Measurements from ENCODE around the gene DPP6. TPM values are rescaled to one million over a fixed set of nuclear protein-coding genes. Genes with fewer than 3 reads are reported as not detected.
A peak's percentile ranks its signal among the peaks of the same experiment; 100 is the strongest.

Gene DPP6
- total and polyA plus RNA-seq, 9 of the 15 experiments (the other 6 are each of a cell fraction or from before 2014, with no cell fraction given), result not detected

GRCh38 chr7:154857240-154857639, 805.0 kb downstream of the DPP6 start:
- no peak overlapping the region for H2AFZ ChIP-seq (ENCODE audit: low read depth, low read length)
- POLR2A ChIA-PET, result interaction anchor here (1.0 kb wide), 1 partner anchor 15 kb away, joined by 4 read pairs; no protein-coding TSS in a partner anchor
- WGBS (ENCODE audit: insufficient coverage, low coverage, missing lambda C conversion rate), result 0% methylated on average over 3 of the region's 3 CpGs
- CTCF ChIA-PET (ENCODE audit: low intra/inter-chr PET ratio), result no interaction called here
- H4K20me1 ChIP-seq (replicated peaks; ENCODE audit: control insufficient read depth, insufficient read depth, low read length), result peaks cover 8% of the 10 kb centered on the region; the same call in 1 of the 2 replicates
- DNase-seq (ENCODE audit: extremely low read depth in 1 of 4, low spot score in 3 of 4) (no peak), ATAC-seq (no peak), FAIRE-seq (no peak)
- BruUV-seq (replicated peaks), result no TSS peak
- no peak for TF ChIP-seq ZNF121 (CRISPR knock-in tag; conservative IDR thresholded peaks at IDR 0.05)
- no peaks in the 10 kb centered on the region for H3K36me3 ChIP-seq (ENCODE audit: control insufficient read depth, insufficient read depth, low read length)
- intact Hi-C loops (cut with micrococcal nuclease) (no loop called here), in situ Hi-C loops (cut with MboI) (no loop called here)
- no peak overlapping the region for H3K4me2 ChIP-seq (ENCODE audit: insufficient read depth, low read length)
- peaks cover 0 to 6% of the 10 kb centered on the region in 2 experiments; a peak in 2 of 5 replicates for H3K4me1 ChIP-seq (replicated peaks in 1 of 2; ENCODE audit: control insufficient read depth in 2 of 2, insufficient read depth in 2 of 2, low read length in 2 of 2)
- H3K9ac ChIP-seq (ENCODE audit: insufficient read depth in 1 of 2, low read depth in 2 of 2, low read length in 2 of 2), result no peak overlapping the region
- H3K79me2 ChIP-seq (ENCODE audit: control insufficient read depth, insufficient read depth, low read length), result no peaks in the 10 kb centered on the region
- H3K9me3 ChIP-seq (replicated peaks; ENCODE audit: control insufficient read depth, insufficient read depth, low read depth, low read length), result no peaks in the 10 kb centered on the region
- H3K9me1 ChIP-seq (ENCODE audit: control insufficient read depth, insufficient read depth, low read length), result peaks cover 4% of the 10 kb centered on the region
- H3K4me3 ChIP-seq, result no peak overlapping the region
- no peak overlapping the region for H3K27ac ChIP-seq (ENCODE audit: extremely low read depth, low read depth, low read length)
- peaks cover 62 to 73% of the 10 kb centered on the region in 2 experiments for H3K27me3 ChIP-seq (ENCODE audit: control insufficient read depth in 2 of 2, insufficient read depth in 2 of 2, low read length in 2 of 2)

DNA sequence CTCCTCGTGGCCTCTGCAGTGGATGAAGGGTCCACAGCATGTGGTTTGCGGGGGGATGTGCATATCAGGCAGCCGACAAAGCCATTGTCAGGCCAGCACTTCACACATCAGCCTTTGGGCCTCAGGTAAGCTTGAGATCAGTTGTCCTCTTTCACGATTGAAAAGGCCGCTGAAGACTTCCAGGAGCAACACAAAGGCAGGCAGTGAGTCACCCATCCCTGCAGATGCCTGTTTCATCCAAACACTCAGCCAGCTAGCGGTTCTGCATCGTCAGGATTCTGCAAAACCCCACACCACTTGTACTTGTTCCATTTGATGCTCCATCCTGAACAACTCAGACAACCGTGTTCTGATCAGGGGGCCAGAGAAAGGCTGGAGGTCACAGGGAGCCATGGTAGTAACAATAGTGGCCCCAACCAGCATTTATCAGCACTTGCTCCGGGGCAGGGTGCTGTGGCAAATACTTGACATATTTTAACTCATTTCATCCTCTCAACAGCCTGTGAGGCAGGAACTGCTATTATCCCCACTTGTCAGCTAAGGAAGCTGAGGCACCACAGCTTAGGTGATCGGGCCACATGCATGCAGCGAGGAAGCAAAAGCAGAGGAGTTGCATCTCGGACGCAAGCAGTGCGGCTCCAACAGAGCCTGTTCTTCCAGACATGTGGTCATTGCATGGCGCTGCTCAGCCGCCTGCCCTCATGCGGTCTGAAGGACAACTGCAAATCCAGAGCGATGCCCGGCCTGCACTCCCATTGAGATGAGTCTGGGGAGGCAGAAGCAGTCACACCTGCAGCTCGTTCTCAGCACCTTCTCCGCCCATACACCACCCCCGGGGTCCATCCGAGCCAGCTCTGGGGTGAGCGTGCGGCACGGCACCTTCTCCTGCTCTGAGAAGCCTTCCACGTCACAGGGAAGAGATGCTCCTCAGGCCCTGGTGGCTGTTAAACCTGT, 805.8 kb downstream of the DPP6 start:
- H3K4me1 ChIP-seq (replicated peaks in 1 of 2; ENCODE audit: control insufficient read depth in 2 of 2, insufficient read depth in 2 of 2, low read length in 2 of 2), result peaks cover 0 to 6% of the 10 kb centered on the region in 2 experiments; a peak in 2 of 5 replicates
- no peaks in the 10 kb centered on the region for H3K9me3 ChIP-seq (replicated peaks; ENCODE audit: control insufficient read depth, insufficient read depth, low read depth, low read length)
- H3K27me3 ChIP-seq (ENCODE audit: control insufficient read depth in 2 of 2, insufficient read depth in 2 of 2, low read length in 2 of 2), result peaks cover 62 to 79% of the 10 kb centered on the region in 2 experiments
- H3K79me2 ChIP-seq (ENCODE audit: control insufficient read depth, insufficient read depth, low read length), result no peaks in the 10 kb centered on the region
- DNase-seq (ENCODE audit: extremely low read depth in 1 of 4, low spot score in 3 of 4) (peak in 2 of 4 experiments; percentile 47 to 52), ATAC-seq (peak; percentile 88), FAIRE-seq (peak; percentile 70)
- BruUV-seq (replicated peaks), result no TSS peak
- intact Hi-C loops (cut with micrococcal nuclease), result no loop called here
- in situ Hi-C loops (cut with MboI), result no loop called here
- ChIA-PET POLR2A (interaction anchor here (0.6 to 1.0 kb wide), 3 partner anchors 13 to 46 kb away, joined by 3 to 4 read pairs (median 3); no protein-coding TSS in a partner anchor), CTCF (ENCODE audit: low intra/inter-chr PET ratio) (no interaction called here)
- peaks cover 8% of the 10 kb centered on the region; the same call in 1 of the 2 replicates for H4K20me1 ChIP-seq (replicated peaks; ENCODE audit: control insufficient read depth, insufficient read depth, low read length)
- no peak overlapping the region for H3K27ac ChIP-seq (ENCODE audit: extremely low read depth, low read depth, low read length)
- peaks cover 4% of the 10 kb centered on the region for H3K9me1 ChIP-seq (ENCODE audit: control insufficient read depth, insufficient read depth, low read length)
- H3K36me3 ChIP-seq (ENCODE audit: control insufficient read depth, insufficient read depth, low read length), result no peaks in the 10 kb centered on the region
- no peak overlapping the region for H2AFZ ChIP-seq (ENCODE audit: low read depth, low read length)
- H3K9ac ChIP-seq (ENCODE audit: insufficient read depth in 1 of 2, low read depth in 2 of 2, low read length in 2 of 2), result peak overlapping the region in 1 of 2 experiments; percentile 24; a peak in 1 of 4 replicates
- H3K4me3 ChIP-seq, result no peak overlapping the region
- no peak overlapping the region for H3K4me2 ChIP-seq (ENCODE audit: insufficient read depth, low read length)
- 2% methylated on average over 27 of the region's 27 CpGs for WGBS (ENCODE audit: insufficient coverage, low coverage, missing lambda C conversion rate)
- no peak for TF ChIP-seq PHB (CRISPR knock-in tag; IDR thresholded peaks at IDR 0.05)
- TF ChIP-seq L3MBTL2 (IDR thresholded peaks at IDR 0.05), result no peak
- TF ChIP-seq MYBL2 (IDR thresholded peaks at IDR 0.05; ENCODE audit: low read depth), result no peak
- TF ChIP-seq MYBL2 (CRISPR knock-in tag; IDR thresholded peaks at IDR 0.05; ENCODE audit: borderline replicate concordance), result no peak
- TF ChIP-seq MLX (CRISPR knock-in tag; conservative IDR thresholded peaks at IDR 0.05), result no peak
- no peak for TF ChIP-seq MLLT1 (IDR thresholded peaks at IDR 0.05)
- TF ChIP-seq, protein P1, sequence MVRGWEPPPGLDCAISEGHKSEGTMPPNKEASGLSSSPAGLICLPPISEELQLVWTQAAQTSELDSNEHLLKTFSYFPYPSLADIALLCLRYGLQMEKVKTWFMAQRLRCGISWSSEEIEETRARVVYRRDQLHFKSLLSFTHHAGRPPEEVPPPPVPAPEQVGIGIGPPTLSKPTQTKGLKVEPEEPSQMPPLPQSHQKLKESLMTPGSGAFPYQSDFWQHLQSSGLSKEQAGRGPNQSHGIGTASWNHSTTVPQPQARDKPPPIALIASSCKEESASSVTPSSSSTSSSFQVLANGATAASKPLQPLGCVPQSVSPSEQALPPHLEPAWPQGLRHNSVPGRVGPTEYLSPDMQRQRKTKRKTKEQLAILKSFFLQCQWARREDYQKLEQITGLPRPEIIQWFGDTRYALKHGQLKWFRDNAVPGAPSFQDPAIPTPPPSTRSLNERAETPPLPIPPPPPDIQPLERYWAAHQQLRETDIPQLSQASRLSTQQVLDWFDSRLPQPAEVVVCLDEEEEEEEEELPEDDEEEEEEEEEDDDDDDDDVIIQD (CRISPR knock-in tag; IDR thresholded peaks at IDR 0.05), result no peak
- TF ChIP-seq MYC (IDR thresholded peaks at IDR 0.05; ENCODE audit: low read depth, low read length), result peak; percentile 34; the same call in 1 of the 2 replicates
- no peak for TF ChIP-seq MYC (CRISPR knock-in tag; IDR thresholded peaks at IDR 0.05; ENCODE audit: borderline replicate concordance, low read depth)
